ENCODE data around the gene FRAS1.
"Not testable (repeated sequence)": the region's sequence is repeated elsewhere in the genome, so short reads cannot be mapped to it uniquely, and the experiment has no call there.

The FRAS1 gene

DNA sequence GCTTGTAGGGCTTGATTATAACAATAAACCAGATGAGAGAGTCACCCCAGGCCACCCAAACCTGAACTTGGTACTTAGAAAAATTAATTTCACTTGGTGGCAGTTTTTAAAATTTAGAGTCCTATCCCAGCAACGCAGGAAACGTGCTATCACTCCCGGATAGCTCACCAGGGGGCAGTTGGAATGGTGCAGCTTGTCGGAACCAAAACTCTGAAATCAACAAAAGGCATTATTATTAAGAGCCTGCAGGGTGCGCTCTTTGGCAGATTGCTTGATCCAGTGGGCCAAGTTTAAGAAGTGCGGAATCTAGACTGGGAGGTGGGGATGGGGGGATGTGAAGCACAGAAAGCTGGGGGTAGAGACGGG, 2.4 kb downstream of the FRAS1 start:
- DNase-seq = peak; percentile 85 to 91

DNA sequence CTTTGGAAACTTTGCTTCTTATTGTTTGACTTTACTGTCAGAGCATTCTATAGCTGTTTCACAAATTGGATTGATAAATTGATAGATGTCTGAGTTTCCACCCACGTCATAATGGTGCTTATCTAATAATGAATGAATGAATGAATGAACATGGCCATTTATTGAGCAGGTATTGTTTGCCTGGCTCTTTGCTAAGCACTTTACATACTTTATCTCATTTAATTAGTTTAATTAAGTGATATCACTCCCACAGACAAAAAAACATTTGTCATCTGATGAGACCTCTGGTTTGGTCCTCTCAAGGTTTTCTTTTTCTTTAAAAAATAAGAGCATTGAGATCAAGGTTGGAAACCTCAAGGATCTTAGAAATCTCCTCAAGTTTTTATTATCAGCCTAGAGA, 2.8 kb downstream of the FRAS1 start:
- DNase-seq = no peak

DNA sequence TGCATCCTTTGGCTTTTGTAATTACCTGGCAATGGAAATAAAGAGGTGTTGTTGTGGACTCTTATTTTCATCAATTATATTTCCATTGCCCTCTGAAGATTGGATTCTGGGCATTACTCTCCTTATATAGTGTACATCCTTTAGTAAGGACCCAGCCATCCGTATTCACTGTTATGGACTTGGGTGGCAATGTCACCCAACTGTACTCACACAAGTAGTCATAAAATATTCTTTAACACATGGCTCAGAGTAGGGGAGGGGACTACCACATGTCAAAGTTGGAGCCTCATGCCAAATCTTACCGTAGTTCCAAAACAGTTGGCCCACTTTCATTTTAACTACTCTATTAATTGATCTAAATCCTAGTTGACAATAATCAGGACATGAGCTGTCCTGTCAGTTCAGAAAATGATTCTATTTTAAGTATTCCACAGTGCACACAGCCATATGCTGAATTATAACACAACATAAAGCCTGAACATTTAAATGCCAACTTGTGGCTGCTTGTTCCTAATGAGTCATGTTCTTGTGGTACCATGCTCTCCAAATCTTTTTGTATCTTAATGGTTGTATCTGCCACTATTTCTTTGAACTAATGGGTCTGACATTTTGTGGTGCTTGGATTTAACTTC, 4.9 kb downstream of the FRAS1 start:
- DNase-seq = peak; percentile 69 to 93

DNA sequence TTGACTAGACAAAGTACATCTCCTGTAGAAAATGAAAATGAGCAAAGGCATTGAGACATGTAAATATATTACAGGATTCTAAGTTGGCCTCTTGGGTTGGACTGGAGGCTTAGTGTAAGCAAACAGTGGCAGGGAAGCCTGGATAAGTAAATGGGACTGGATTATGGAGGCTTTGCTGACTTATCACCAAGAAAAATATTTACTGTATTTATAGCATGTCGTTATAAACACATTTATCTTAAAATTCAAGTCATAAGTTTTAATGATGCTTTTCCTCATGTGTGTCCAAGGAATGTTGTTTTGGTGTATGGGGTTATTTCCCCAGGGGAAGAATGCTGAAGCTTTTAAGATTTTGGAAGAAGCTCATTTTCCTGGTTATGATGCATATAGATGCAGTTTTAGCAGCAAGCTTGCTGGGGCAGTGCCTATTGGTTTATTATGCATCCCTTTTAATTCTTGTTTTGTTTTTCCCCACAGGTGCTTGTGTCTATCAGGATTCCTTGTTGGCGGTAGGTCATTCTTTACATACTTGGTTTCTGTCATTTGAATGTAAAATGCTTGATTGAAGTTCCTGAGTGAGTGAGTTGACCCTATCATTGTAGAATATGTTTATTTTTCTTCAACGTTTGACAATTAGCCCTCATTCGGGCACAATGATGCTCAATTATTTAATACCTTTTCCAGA, 8.5 kb downstream of the FRAS1 start:
- no peak for DNase-seq

DNA sequence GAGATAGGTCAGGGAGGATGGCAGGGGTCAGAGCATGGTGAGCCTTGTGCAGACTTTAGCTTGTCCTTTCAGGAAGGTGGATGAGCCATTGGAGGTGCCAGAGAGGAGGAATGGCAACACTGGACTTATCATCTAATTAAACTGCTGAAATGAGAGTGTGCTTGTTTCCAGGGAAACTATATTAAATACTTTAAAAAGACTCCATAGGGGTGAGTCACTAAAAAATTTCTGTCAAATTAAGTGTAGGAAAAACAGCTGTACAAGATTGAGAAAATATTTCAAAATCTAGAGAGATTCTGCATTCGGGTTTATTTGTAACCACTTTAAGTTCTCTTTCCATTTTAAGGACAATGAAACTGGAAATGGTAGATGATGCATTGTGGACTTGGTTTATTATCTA, 11.4 kb downstream of the FRAS1 start:
- DNase-seq = no peak

DNA sequence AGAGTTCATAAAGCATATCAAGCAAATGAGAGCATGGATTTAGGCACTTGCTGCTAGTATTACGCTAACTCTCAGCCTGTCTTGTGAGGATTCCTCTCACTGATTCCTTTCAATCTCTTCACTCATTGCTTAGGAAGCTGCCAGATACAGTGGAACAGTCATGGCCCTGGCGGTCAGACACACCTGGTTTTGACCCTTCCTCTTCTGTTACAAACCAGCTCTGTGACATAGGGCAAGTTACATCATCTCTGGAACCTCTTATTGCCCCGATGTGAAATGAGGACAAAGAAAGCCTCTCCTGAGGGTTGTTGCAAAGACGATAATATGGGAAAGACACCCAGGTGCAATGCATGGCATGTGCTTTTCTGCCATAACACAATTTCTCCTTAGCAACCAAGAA, 12.2 kb downstream of the FRAS1 start:
- DNase-seq = no peak

DNA sequence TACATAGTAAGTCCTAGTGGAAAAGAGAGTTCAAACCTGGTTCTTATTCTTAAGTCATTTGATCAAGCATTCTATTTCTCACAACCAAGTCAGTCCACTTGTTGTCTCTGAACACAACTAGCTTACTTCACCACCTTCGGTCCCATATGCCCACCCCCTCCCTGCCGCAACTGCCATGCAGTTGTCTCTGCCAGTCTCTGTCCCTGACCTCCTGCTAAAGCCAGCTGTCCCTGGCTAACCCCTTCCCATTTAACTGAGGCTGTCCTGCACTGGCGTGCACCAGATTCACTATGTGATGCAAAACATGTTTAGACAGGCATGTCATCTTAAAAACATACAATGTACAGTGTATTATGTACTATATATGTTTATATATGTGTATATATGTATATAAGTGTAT, 12.7 kb downstream of the FRAS1 start:
- no peak for DNase-seq

DNA sequence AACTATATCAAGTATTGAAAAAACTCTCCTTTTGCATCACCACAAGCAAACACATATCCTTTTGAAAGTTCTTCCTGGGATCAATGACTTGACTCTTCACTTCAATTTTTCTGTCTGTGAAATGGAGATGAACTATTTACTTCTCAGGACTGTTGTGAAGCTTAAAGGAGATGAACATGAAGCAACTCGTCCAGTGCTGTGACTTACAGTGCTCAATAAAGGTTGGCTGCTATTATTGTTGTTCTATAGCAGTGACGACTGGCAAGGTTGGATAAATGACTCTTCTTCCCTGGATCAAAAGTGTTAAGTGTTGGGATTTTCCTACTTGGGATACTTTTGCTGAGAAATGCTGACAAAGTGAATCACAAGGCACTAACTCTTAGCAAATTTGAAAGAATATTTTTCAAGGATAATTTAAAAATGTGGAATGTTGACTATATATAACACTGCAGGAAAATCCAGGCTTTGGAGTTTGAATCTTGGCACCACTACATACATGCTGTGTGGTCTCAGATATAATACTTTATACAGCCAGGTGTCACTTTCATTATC, 13.7 kb downstream of the FRAS1 start:
- no peak for DNase-seq

DNA sequence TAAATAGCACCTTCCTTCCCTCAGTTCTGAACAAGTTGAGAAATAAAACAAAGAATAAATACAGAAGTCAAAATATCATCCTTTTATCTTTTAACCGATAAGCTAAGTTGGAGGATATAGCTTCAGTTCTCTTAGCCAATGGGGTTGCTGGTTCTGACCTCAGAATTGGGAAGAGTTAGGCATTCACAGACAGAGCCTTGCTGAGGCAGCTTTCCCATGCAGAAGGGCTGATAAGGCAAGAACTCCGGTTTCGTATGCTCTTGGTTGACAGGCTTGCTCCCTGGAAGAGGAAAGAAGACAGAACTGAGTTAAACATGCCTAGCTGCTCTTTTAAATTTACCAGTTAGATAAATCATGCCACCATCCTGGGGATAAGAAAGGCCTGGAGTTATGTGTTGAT, 17.6 kb downstream of the FRAS1 start:
- DNase-seq = no peak

DNA sequence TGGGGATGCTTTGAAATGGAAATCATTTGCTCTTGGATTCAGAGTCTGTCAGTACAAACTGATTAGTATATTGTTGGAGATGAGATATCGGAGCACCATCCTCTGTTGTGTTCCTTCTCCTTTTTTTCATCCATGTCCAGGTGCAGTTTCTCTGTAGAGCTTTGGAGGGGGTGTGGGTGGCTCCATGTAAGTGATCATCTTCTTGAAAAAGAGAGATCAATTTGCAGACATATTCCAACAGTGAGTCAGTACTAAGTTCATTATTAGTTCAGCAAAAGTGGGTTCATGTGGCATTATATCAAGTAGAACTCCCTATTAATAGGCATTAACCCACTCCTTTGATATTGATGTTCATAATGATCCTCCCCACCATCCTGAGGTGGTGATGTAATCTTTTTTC, 18.9 kb downstream of the FRAS1 start:
- no peak for DNase-seq

DNA sequence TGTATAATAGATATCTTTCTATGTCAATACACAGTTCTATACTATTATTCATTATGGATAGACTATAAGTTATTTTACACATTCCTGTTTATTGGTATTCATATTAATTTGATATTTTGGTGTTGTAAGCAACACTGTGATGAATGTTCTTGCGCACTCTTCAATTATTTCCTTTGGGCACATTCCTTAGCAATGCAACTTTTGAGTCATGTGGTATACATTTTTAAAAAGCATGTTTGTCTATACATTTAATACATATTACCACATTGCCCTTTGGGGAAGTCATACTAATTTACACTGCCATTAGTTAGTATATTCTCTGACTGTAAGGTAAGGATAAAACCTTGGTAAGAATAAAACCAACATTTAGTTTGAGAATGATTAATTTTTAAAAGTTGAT, 21.0 kb downstream of the FRAS1 start:
- DNase-seq = no peak

DNA sequence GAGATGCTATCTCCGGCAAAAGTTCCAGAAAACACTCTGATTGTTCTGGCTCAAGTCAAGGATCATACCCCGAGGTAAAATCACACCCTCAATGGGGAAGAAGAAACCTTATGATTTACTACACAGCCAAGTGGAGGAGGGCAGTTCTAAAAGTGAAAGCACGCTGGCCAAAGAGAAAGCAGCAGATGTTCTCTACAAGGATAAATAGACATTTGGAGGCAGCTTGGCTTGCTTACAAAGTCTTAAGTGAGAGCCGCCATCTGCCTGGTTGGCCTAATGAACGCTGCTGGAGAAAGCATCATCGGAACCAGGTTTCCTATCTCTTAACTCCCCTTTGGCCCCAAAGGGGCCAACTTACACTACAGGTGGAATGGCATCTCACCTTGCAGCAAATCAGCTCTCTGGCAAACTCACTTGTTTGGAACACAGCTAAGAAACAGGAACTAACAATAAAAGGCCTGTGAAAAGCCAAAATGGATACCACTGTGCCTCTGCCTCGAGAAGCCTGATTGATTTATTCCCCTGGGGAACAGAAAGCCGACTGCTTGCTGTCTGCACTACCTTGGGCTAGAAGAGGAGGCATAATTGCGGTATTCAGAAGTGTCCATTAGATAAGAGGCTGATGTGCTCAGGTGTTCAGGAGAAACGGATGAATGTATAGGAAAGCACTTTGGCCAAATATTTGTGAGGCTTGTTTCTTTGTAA, 22.8 kb downstream of the FRAS1 start:
- peak; percentile 88 to 95 for DNase-seq

DNA sequence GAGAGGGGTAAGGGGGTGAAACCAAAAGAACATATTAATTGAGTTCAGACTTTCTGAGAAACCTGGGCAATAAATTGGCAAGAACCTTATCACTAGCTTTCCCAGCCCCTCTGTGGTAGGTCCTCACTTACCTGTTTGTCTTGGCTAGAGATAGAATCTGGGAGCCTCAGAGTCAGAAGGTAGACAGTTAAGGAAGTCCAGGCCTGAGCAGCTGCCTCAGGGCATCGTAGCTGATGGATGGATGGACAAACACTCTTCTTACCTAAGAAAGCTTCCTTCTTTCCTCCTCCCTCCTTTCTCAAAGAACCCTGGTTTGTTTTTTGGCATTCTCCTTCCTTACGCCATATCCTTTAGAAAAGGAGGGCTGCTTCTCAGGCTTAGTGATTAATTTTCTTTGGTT, 24.4 kb downstream of the FRAS1 start:
- no peak for DNase-seq

DNA sequence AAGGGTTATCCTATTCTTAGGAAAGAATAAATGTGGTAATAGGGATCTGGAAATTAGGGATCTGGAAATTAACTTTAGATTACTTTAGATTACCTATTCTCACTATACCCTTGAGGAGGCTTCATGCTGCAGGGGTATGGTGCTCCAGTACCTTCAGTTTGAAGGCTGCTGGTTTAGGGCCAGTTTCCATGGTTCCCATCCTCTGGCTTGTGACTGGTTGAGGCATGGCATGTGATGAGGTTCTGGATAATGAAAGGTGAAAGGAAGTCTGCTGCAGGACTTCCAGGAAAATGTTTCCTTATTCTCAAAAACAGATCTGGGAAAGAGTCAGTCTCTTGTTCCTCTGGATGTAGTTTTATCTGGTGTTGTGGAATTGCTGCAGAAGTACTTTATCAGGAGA, 25.9 kb downstream of the FRAS1 start:
- no peak for DNase-seq

DNA sequence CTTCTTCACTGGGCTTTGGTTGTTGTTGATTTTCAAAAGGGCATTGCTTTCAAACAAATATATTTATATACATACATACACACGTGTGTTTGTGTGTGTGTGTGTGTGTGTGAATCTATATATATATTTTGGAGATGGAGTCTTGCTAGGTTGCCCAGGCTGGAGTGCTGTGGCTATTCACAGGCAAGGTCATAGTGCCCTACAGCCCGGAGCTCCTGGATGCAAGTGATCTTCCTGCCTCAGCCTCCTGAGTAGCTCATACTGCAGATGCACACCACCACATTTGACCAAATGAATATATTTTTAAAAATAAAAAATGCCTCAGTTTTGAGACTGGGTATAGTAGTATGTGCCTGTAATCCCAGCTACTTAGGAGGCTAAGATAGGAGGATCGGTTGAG, 34.4 kb downstream of the FRAS1 start:
- no peak for DNase-seq

DNA sequence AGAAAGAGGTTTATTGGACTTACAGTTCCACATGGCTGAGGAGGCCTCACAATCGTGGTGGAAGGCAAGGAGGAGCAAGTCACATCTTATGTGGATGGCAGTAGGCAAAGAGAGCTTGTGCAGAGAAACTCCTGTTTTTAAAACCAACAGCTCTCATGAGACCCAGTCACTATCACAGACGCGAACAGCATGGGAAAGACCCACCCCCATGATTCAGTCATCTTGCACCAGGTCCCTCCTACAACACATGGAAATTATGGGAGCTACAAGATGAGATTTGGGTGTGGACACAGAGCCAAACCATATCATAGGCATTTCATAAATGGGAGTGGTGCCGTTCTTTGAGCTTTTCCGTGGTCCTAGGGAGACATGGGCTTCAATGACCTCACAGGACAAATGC, 35.2 kb downstream of the FRAS1 start:
- DNase-seq = not testable (repeated sequence)

DNA sequence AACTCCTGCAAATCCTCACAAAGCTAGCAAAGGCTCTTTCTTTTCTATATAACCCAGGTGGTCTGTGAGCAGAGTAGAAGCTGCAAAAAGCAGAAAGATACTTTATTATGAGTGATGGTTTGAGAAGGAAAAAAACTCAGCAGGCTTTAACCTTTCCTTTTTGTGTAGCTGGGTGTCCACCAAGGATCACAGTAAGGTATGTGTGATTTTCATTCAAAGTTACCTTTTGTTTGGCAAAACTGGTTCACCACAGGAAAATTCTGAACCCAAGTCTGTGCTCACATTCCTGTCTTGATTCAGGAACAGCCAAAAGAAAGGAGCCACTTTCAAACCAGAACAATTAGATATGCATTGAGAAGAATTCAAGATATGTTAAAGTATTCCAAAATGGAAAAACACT, 35.7 kb downstream of the FRAS1 start:
- DNase-seq = no peak

DNA sequence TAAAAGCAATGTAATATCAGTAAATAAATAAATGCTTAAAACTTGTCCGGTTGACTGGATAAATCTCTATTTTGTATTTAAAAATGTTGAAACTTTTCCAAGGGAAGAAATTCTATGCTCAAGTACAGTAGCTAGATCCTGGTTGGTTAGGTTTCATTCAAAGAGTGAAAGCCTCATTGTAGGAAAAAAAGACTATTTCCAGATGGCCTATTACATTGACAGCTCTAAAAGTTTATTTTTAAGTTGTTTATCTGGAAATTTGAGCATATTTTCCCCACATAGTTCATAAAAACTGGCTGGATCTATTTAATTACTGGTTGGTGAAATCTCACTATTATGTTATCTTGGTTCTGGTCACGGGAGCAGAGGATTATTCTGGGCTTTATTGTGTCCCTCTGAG, 38.0 kb downstream of the FRAS1 start:
- DNase-seq = no peak

DNA sequence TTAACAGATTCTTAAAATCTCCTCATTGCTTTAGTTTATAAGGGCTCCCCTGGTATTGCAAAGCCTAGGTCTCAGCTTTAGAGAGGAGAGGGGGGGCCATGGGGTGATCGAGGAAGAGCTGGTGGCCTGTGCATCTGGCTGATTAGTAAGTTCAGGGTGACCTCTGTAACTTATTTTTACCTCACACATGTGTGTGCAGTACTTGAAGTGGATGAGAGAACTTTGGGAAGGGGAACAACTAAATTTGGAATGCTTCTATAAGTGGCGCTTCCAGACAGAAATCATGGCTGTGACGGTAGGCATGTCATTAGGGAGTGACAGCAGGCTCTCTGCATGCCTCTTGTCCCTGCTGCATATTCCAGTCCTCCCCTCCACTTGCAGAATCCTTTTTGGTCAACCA, 41.9 kb downstream of the FRAS1 start:
- no peak for DNase-seq

DNA sequence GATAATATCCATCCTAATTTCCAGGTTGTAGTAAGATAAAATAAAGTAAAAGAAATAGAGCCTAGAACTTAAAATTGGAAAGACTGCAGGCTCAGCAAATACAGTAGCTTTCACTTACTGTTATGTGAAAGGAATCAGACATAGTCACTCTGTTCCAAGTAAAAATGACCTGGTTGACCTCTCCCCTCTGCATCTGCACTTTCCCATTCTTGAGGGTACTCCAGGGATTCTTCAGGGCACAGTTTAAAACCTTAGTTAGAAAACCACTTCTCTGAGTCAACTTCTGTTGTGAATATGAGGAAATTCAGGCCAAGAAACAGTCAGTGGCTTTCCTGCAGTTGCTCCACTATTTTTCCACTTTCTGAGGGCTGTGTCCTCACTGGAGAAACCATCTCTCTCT, 42.9 kb downstream of the FRAS1 start:
- no peak for DNase-seq

DNA sequence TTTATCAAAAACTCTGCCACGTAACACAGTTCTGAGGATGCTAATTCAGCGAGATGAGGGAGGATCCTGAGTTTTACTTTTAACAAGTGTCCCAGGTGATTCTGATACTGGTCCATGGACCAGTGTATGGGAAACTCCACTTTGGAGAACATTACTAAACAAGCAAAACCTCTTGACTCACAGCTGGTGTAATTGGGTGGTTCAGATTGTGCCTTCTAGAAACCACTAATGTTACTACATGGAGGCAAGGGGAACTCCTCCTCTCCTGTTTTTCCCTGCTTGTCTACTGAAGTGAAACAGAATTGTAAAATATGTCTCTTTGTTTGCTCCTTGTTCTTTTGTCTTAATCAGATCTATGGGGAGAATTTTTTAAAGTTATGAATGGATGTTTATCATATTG, 62.6 kb downstream of the FRAS1 start:
- no peak for DNase-seq

DNA sequence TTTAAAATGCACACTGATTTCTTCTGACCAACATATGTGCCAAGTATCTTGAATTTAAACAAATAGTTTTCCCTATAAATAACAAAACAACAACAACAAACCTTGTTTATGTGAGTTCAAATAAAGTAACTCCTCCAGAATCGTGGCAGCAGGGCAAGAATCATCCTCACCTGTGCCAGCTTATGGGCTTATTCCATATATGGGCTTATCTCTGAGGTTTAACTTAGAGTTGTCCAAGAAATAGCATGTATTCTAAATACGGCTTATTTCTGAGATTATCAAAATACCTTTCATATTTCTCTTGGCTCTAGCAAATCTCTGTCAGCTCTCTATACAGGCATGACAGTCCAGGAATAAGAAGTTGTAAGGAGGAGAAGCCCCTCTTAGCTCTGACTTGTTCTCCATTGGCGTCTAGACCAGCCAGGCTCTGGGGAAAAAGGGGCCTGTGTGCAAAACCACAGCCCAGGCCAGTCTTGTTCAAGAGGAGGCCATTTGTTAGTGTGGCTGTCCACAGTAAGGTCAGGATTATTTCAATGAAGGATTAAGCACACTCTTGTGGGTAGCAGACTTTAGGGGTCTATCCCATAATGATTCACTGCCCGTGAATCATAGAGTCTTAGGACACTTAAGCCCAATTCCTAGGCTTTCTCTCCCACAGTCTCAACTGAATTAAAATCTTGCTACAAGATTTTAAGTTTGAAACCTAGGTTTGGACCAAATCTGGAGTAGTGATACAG, 63.2 kb downstream of the FRAS1 start:
- DNase-seq = no peak

DNA sequence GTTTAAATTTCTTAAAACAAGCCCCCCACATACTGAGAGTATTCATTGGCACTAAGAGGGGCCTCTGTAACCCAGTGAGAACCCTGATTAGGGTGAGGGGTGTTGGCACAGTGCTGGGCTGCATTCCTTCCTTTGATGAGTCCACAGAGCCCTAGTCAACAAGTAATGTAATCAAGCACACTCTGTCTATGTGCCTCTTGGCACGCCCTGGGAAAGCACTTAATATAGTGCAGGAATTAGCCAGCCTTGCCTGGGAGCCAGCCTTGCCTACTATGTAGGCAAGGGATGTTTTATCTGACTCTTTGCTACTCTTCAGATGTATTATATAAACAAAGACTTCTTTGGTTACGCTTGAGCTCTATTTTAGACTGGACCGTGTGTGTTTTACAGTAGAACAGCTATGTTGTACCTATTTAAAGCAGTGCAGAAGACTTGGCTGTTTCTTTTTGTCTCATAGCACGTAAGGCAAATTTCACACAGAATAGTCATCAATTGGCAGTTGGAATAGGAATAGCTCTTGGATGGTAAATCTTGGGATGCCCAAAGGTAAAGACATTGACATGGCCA, 64.3 kb downstream of the FRAS1 start:
- DNase-seq = peak in 1 of 2 experiments; percentile 28

All from NCI-H446 (cell line).